Esophagus squamous epithelium (tissue), 5 donors: Measurements from ENCODE around the gene ACHE. TPM values are rescaled to one million over a fixed set of nuclear protein-coding genes. Genes with fewer than 3 reads are reported as not detected.

Experiments used
- DNase-seq: peaks from one replicate; lab custom pipeline; 2025; lab: John Stamatoyannopoulos, UW
- H3K27ac ChIP-seq, 4 donors: fragments of 200-600 bp; sonication (generic); one replicate each; pipeline ENCODE4 v1.5.1; 2016 to 2019; ENCODE audit warnings: mild to moderate bottlenecking in 1 of 4
- H3K27me3 ChIP-seq, 4 donors: fragments of 200-600 bp; sonication (generic); 1 replicate in 3 of 4; 2 replicates in 1 of 4; pipeline versions ENCODE4 v1.5.1 to v1.6.0; 2017 to 2021; ENCODE audit warnings: antibody characterized with exemption in 1 of 4
- H3K36me3 ChIP-seq, 3 donors: fragments of 200-600 bp; sonication (generic); one replicate each; pipeline ENCODE4 v1.5.1; 2016 to 2019
- H3K4me1 ChIP-seq, 3 donors: fragments of 200-600 bp; sonication (generic); one replicate each; pipeline ENCODE4 v1.5.1; 2017 to 2019
- H3K4me3 ChIP-seq, 4 donors: fragments of 200-600 bp; sonication (generic); 1 replicate in 3 of 4; 2 replicates in 1 of 4; pipeline ENCODE4 v1.5.1; 2016 to 2019; ENCODE audit warnings: mild to moderate bottlenecking in 2 of 4, moderate library complexity in 1 of 4
- H3K9me3 ChIP-seq, 3 donors: fragments of 200-600 bp; sonication (generic); one replicate each; pipeline ENCODE4 v1.5.1; 2016 to 2019
- CTCF ChIP-seq, 6 experiments: fragments of 450-650 bp in 4 of 6; fragments of 200-600 bp in 2 of 6; sonication (generic) in 2 of 6; IDR thresholded peaks; one replicate each; pipeline ENCODE4 v1.5.1; 2016 to 2019; ENCODE audit warnings: antibody characterized with exemption in 6 of 6, mild to moderate bottlenecking in 4 of 6, moderate library complexity in 4 of 6
- POLR2A ChIP-seq, 4 donors: fragments of 450-650 bp; IDR thresholded peaks; one replicate each; pipeline ENCODE4 v1.6.1; 2017; ENCODE audit warnings: antibody characterized with exemption in 4 of 4, mild to moderate bottlenecking in 4 of 4, moderate library complexity in 3 of 4
- WGBS, 2 donors: methylation state at CpG; one replicate each; pipeline ENCODE4 v1.1.5; 2018; 5-methylcytosine and 5-hydroxymethylcytosine counted together
- intact Hi-C: fragments of 100-400 bp; cut with DNase I; formaldehyde crosslinking; loops from one replicate; pipeline ENCODE4 v1.15.0; 2022
- total RNA-seq, 4 donors: library from RNA; depleted of rRNA; stranded (reverse); fragments of >200 nt; gene quantifications; one replicate each; pipeline ENCODE4 v1.1.0, GENCODE V29; 2016
- donor health status: DM: yes; HTN: yes; CAD: no.

Gene ACHE
- total RNA-seq, 4 donors from 2014 or later, result 0.22 to 1.5 (median 1.3) TPM

- Histone ChIP-seq H3K4me3 (no peak overlapping the region), H3K27me3 (peaks cover 0 to 56% (median 2%) of the 10 kb centered on the region in 4 donors), H3K36me3 (no peaks in the 10 kb centered on the region), H3K27ac (no peak overlapping the region), H3K9me3 (no peaks in the 10 kb centered on the region), H3K4me1 (no peaks in the 10 kb centered on the region)
- intact Hi-C loops, result no loop called here
- WGBS, 2 donors, result 82 to 85% methylated on average over 6 of the region's 7 CpGs
- no peak for DNase-seq
- TF ChIP-seq POLR2A (IDR thresholded peaks at IDR 0.05) (no peak), CTCF (IDR thresholded peaks at IDR 0.05) (no peak)
These were observed 7.0 kb upstream of the ACHE start for GRCh38 chr7:100902638-100903037.

- Histone ChIP-seq H3K4me1 (peaks cover 0 to 6% (median 1%) of the 10 kb centered on the region in 3 donors), H3K27ac (no peak overlapping the region), H3K36me3 (no peaks in the 10 kb centered on the region), H3K4me3 (no peak overlapping the region), H3K9me3 (no peaks in the 10 kb centered on the region), H3K27me3 (peaks cover 0 to 63% (median 3%) of the 10 kb centered on the region in 4 donors)
- 33 to 63% methylated on average over 4 to 5 of the region's 5 CpGs for WGBS, 2 donors
- intact Hi-C loops, result no loop called here
- no peak for DNase-seq
- TF ChIP-seq CTCF (IDR thresholded peaks at IDR 0.05) (no peak), POLR2A (IDR thresholded peaks at IDR 0.05) (no peak)
These were observed 6.2 kb upstream of the ACHE start for GRCh38 chr7:100901921-100902332.

GRCh38 chr7:100900978-100901377 is 5.3 kb upstream of the ACHE start:
- 69 to 100% methylated on average over 1 to 2 of the region's 2 CpGs for WGBS, 2 donors
- no peak overlapping the region for H3K4me3 ChIP-seq
- intact Hi-C loops, result no loop called here
- H3K27me3 ChIP-seq, result peaks cover 0 to 73% (median 8%) of the 10 kb centered on the region in 4 donors
- no peak overlapping the region for H3K27ac ChIP-seq
- TF ChIP-seq POLR2A (IDR thresholded peaks at IDR 0.05) (no peak), CTCF (IDR thresholded peaks at IDR 0.05) (no peak)
- peaks cover 7 to 16% (median 11%) of the 10 kb centered on the region in 3 donors for H3K4me1 ChIP-seq
- no peaks in the 10 kb centered on the region for H3K9me3 ChIP-seq
- DNase-seq, result no peak
- no peaks in the 10 kb centered on the region for H3K36me3 ChIP-seq

GRCh38 chr7:100899432-100899831 is 3.7 kb upstream of the ACHE start:
- Histone ChIP-seq H3K9me3 (no peaks in the 10 kb centered on the region), H3K27me3 (peaks cover 9 to 88% (median 17%) of the 10 kb centered on the region in 4 donors), H3K4me1 (peaks cover 19 to 31% (median 26%) of the 10 kb centered on the region in 3 donors), H3K27ac (no peak overlapping the region), H3K36me3 (no peaks in the 10 kb centered on the region), H3K4me3 (no peak overlapping the region)
- intact Hi-C loops, result loop anchor here (5.0 kb wide), 1 partner anchor 158 kb away; no protein-coding TSS in a partner anchor
- 80 to 88% methylated on average over 5 of the region's 5 CpGs for WGBS, 2 donors
- TF ChIP-seq POLR2A (IDR thresholded peaks at IDR 0.05) (no peak), CTCF (IDR thresholded peaks at IDR 0.05) (no peak)
- DNase-seq, result no peak

- no peak overlapping the region for H3K4me3 ChIP-seq
- H3K4me1 ChIP-seq, result peaks cover 20 to 34% (median 28%) of the 10 kb centered on the region in 3 donors
- WGBS, 2 donors, result 54 to 68% methylated on average over 13 of the region's 13 CpGs
- intact Hi-C loops, result loop anchor here (5.0 kb wide), 1 partner anchor 159 kb away; no protein-coding TSS in a partner anchor
- no peaks in the 10 kb centered on the region for H3K9me3 ChIP-seq
- no peaks in the 10 kb centered on the region for H3K36me3 ChIP-seq
- no peak for TF ChIP-seq POLR2A (IDR thresholded peaks at IDR 0.05)
- no peak for TF ChIP-seq CTCF (IDR thresholded peaks at IDR 0.05)
- no peak overlapping the region for H3K27ac ChIP-seq
- DNase-seq, result no peak
- H3K27me3 ChIP-seq, result peaks cover 9 to 98% (median 17%) of the 10 kb centered on the region in 4 donors
These were observed 2.2 kb upstream of the ACHE start for GRCh38 chr7:100897772-100898454.
